Astrocyte (in vitro differentiated cells and primary cell): ENCODE data around the gene ZNF440. TPM values are rescaled to one million over a fixed set of nuclear protein-coding genes. Genes with fewer than 3 reads are reported as not detected.

Source experiments
- total RNA-seq: library from RNA; stranded (reverse); gene quantifications from 2 replicates; pipeline ENCODE4 v1.2.1, GENCODE V29; 2021

The ZNF440 gene
- total RNA-seq, 1 donor from 2014 or later = not detected

Other genes with a start within 250 kb of the ZNF440 start
- gene ACP5, start 236.6 kb upstream of the ZNF440 start, total RNA-seq = not detected in 2 replicates
- 20.4 and 20.5 TPM in 2 replicates for gene ZNF627, start 216.8 kb upstream of the ZNF440 start, total RNA-seq
- gene ZNF823, start 75.3 kb upstream of the ZNF440 start, total RNA-seq = 2.2 and 5.4 TPM in 2 replicates
- not detected in 2 replicates for gene ZNF441, start 47.3 kb upstream of the ZNF440 start, total RNA-seq
- gene ZNF491, start 15.8 kb upstream of the ZNF440 start, total RNA-seq = not detected in 2 replicates
- gene ZNF439, start 34.5 kb downstream of the ZNF440 start, total RNA-seq = not detected in 2 replicates
- not detected in 2 replicates for gene ZNF69, start 73.5 kb downstream of the ZNF440 start, total RNA-seq
- gene ZNF700, start 110.8 kb downstream of the ZNF440 start, total RNA-seq = not detected in 2 replicates
- gene ZNF763, start 150.8 kb downstream of the ZNF440 start, total RNA-seq = not detected in 2 replicates
- not detected in 2 replicates for gene ZNF433, start 221.4 kb downstream of the ZNF440 start, total RNA-seq
- gene ZNF878, start 238.7 kb downstream of the ZNF440 start, total RNA-seq = not detected in 2 replicates